CD4-positive, alpha-beta T cell treated with Interleukin-10 for 1 hour (primary cell): ENCODE data around the gene LEKR1.
"Not testable (repeated sequence)": the region's sequence is repeated elsewhere in the genome, so short reads cannot be mapped to it uniquely, and the experiment has no call there.

Experiments used
- DNase-seq: peaks from one replicate; pipeline ENCODE4 v3.0.0-alpha.2; 2020

Gene LEKR1

GRCh38 chr3:156808025-156808424 lies 18.1 kb upstream of the LEKR1 start:
- no peak for DNase-seq

GRCh38 chr3:156811089-156811862 lies 14.9 kb upstream of the LEKR1 start:
- no peak for DNase-seq

- no peak for DNase-seq
Observed at GRCh38 chr3:156812521-156813335, 13.4 kb upstream of the LEKR1 start.

- DNase-seq: no peak
Observed at GRCh38 chr3:156814295-156814694, 11.9 kb upstream of the LEKR1 start.

- peak; percentile 31 for DNase-seq
Observed at GRCh38 chr3:156816091-156816793, 9.9 kb upstream of the LEKR1 start.

GRCh38 chr3:156816794-156817645 lies 9.1 kb upstream of the LEKR1 start:
- DNase-seq: peak; percentile 81

- peak; percentile 22 for DNase-seq
Observed at GRCh38 chr3:156817646-156818272, 8.4 kb upstream of the LEKR1 start.

- no peak for DNase-seq
Observed at GRCh38 chr3:156818273-156818651, 7.9 kb upstream of the LEKR1 start.

- no peak for DNase-seq
Observed at GRCh38 chr3:156818890-156819289, 7.3 kb upstream of the LEKR1 start.

- DNase-seq: no peak
Observed at GRCh38 chr3:156819842-156820691, 6.1 kb upstream of the LEKR1 start.

GRCh38 chr3:156820692-156821080 lies 5.5 kb upstream of the LEKR1 start:
- DNase-seq: no peak

GRCh38 chr3:156822626-156823260 lies 3.4 kb upstream of the LEKR1 start:
- DNase-seq: not testable (repeated sequence)

GRCh38 chr3:156825795-156826143 lies 384 bp upstream of the LEKR1 start:
- DNase-seq: no peak

GRCh38 chr3:156826896-156827882 lies 1.0 kb downstream of the LEKR1 start:
- DNase-seq: no peak

GRCh38 chr3:156831006-156831405 lies 4.9 kb downstream of the LEKR1 start:
- DNase-seq: no peak

- DNase-seq: no peak
Observed at GRCh38 chr3:156834435-156834834, 8.3 kb downstream of the LEKR1 start.

- no peak for DNase-seq
Observed at GRCh38 chr3:156834962-156835535, 8.9 kb downstream of the LEKR1 start.

- no peak for DNase-seq
Observed at GRCh38 chr3:156836701-156837100, 10.5 kb downstream of the LEKR1 start.

- DNase-seq: no peak
Observed at GRCh38 chr3:156837115-156837514, 11.0 kb downstream of the LEKR1 start.
